Stimulated activated CD4-positive, alpha-beta T cell treated with anti-CD3 and anti-CD28 coated beads, Interleukin-4, amount 100 ng/mL, for 1 hour (primary cell): ENCODE data around the gene TBC1D10A.

Source experiments
- DNase-seq: peaks from one replicate; pipeline ENCODE4 v3.0.0-alpha.2; 2020

Gene TBC1D10A

DNA sequence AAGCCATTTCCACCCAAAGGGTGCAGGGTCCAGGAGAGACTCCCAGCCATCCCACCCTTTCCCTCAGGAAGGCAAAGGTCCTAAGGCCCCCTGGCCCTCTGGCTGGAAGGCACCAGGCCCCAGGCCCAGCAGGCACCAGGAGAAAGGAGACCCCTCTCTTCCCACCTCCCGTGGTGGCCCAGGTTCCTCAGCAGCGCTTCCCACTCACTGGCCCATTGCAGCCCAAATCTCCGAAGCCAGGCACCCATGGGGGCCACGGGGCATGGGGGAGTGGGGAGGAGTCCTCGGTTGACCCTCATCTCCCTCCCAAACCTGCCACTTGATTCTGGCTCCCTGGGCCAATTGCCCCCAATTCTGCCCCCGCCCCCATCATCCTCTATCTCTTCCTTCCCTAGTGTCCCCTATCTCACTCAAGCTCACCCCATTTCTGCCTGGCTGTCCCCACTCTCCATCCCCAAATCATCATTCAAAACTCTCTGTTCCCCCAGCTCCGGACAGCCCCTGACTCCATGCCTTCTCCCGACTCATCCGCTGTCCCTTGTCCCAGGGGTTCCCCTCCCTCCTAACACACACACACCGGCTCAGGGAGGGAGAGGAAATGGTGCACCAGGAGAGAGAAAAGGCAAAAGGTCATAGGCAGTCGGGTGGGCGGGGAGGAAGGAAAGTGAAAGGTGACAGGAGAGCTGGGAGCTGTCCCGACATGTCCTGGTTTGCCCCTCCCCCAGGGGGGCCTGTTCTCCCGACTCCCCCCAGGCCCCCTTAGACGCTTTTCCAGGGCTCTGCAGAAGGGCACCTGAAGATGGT lies 81.4 kb downstream of the TBC1D10A start:
- peak; percentile 35 for DNase-seq

DNA sequence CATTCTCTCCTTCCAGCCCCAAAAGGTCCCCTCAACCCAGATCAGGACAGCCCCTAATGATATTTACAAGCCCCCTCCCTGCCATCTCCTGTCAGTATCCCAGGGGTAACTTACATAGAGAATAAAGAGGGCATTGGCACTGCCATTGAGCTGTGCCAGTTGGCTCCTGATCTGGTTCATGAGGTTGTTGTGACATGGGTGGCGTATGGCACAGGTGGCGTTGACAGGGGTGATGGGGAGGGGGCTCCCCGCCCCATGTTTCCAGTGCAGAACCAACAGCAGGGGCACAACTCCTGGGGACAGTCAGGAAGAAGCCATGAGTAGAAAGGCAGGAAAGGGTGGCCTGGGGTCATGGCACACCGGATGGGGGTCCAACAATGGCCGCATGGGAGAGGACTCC lies 82.1 kb downstream of the TBC1D10A start:
- no peak for DNase-seq

DNA sequence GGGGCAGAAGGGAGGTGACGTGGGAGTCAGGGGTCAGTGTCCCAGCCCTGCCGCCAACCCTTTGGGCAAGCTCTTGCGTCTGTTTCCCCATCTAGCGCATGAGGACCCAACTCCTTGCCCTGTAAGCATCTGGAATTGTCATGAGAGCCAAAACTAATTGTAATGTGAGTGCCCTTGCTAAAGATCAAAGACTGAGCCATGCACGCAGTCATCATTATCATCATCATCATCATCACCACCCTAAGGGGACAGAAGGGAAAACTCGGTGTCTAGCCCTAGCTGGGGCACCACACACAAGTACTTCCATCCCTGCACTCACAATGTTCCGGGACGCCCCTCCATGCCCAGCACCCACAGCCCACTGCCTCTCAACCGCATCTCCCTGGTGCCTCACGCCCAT lies 82.7 kb downstream of the TBC1D10A start:
- no peak for DNase-seq

DNA sequence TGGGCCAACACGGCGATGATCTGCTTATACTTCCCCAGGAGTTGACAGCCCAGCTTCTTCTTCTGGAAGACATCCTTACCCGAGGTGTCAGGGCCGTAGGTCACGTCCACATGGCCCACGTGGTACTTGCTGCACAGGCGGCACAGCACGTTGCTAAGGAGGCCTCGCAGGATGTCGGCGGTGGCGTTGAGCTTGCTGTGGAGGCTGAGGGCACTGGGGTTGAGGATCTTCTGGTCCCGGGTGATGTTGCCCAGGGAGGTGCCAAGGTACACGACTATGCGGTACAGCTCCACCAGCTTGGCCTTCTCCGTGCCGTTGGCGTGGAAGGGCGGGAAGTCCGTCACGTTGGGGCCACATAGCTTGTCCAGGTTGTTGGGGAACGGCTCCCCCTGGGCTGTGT lies 83.1 kb downstream of the TBC1D10A start:
- DNase-seq, result no peak
